MCF 10A (cell line): ENCODE measurements around the gene PRLH. TPM values are rescaled to one million over a fixed set of nuclear protein-coding genes. Genes with fewer than 3 reads are reported as not detected.

Experiments
- BruUV-seq: library from RNA; stranded (reverse); fragments of 400-500 nt; replicated peaks from 2 replicates; lab custom pipeline; 2021; lab: Mats Ljungman, UMichigan
- CTCF ChIA-PET: fragments of 300-600 bp; sonication (Branson Sonifier 250); formaldehyde crosslinking; extraction: SDS; loops from one replicate; lab custom pipeline; 2021; ENCODE audit warnings: antibody characterized with exemption, inconsistent platforms; lab: Yijun Ruan, JAX
- POLR2A ChIA-PET: fragments of 300-600, 350-650 bp; sonication (Branson Sonifier 250); formaldehyde crosslinking; extraction: SDS; loops from one replicate; lab custom pipeline; 2020; ENCODE audit warnings: antibody characterized with exemption, inconsistent platforms; lab: Yijun Ruan, JAX
- DNase-seq: peaks from one replicate; pipeline ENCODE4 v3.0.0-alpha.2; 2018; ENCODE audit not compliant: unreplicated experiment
- H3K27ac Mint-ChIP-seq: one replicate; pipeline ENCODE4 v1.8.0; 2022; ENCODE audit warnings: mild to moderate bottlenecking, low read depth, mixed read lengths; ENCODE audit not compliant: unreplicated experiment
- H3K27me3 Mint-ChIP-seq: one replicate; pipeline ENCODE4 v1.8.0; 2022; ENCODE audit warnings: mixed read lengths; ENCODE audit not compliant: insufficient read depth, unreplicated experiment
- H3K36me3 Mint-ChIP-seq: one replicate; pipeline ENCODE4 v1.8.0; 2022; ENCODE audit warnings: mild to moderate bottlenecking, moderate library complexity, mixed read lengths; ENCODE audit not compliant: insufficient read depth, unreplicated experiment
- H3K4me1 Mint-ChIP-seq: one replicate; pipeline ENCODE4 v1.8.0; 2022; ENCODE audit warnings: mixed read lengths; ENCODE audit not compliant: insufficient read depth, unreplicated experiment
- H3K4me3 Mint-ChIP-seq: one replicate; pipeline ENCODE4 v1.8.0; 2022; ENCODE audit warnings: mild to moderate bottlenecking, moderate library complexity, mixed read lengths; ENCODE audit not compliant: unreplicated experiment
- H3K9me3 Mint-ChIP-seq: one replicate; pipeline ENCODE4 v1.8.0; 2022; ENCODE audit warnings: mixed read lengths; ENCODE audit not compliant: unreplicated experiment
- intact Hi-C: fragments of 100-400 bp; cut with micrococcal nuclease; formaldehyde crosslinking; loops from 2 replicates; pipeline ENCODE4 v1.14.1; 2022
- total RNA-seq: library from RNA; stranded (reverse); gene quantifications from 2 replicates; pipeline ENCODE4 v1.2.3, GENCODE V29; 2022
- TF ChIP-seq, protein P1 (sequence below): fragments of 200-600 bp; IDR thresholded peaks from one replicate; pipeline ENCODE4 v1.8.0; 2022; ENCODE audit warnings: antibody characterized with exemption, mild to moderate bottlenecking; ENCODE audit not compliant: unreplicated experiment

Gene PRLH
- total RNA-seq, 1 experiment from 2014 or later: not detected

DNA sequence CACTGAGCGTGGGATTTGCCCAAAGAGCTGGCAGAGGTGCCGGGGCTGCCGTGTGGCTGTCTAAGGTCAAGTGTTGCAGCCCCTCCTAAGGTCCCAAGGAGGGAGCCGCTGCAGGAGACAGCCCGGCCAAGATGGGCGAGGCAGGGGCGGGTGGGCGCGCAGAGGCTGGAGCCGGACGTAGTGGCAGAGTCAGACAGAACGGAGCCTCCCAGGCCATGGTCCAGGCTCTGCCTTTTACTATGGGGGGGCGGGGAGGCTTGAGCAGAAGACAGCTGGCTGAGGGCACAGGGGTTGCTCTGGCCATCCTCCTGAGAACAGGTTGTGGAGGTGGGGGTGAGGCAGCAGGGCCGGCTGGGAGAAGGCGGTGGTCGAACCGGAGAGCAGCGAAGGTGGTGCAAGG, 27.5 kb upstream of the PRLH start:
- ChIA-PET POLR2A (interaction anchor here (1.5 kb wide), 1 partner anchor 10 kb away, joined by 8 read pairs; no protein-coding TSS in a partner anchor), CTCF (interaction anchor here (1.3 kb wide), 1 partner anchor 33 kb away, joined by 4 read pairs; no protein-coding TSS in a partner anchor)
- H3K27ac Mint-ChIP-seq: no peak overlapping the region
- H3K9me3 Mint-ChIP-seq: no peaks in the 10 kb centered on the region
- DNase-seq: no peak
- BruUV-seq: no TSS peak
- no peaks in the 10 kb centered on the region for H3K36me3 Mint-ChIP-seq
- peaks cover 10% of the 10 kb centered on the region for H3K4me1 Mint-ChIP-seq
- TF ChIP-seq, protein P1, sequence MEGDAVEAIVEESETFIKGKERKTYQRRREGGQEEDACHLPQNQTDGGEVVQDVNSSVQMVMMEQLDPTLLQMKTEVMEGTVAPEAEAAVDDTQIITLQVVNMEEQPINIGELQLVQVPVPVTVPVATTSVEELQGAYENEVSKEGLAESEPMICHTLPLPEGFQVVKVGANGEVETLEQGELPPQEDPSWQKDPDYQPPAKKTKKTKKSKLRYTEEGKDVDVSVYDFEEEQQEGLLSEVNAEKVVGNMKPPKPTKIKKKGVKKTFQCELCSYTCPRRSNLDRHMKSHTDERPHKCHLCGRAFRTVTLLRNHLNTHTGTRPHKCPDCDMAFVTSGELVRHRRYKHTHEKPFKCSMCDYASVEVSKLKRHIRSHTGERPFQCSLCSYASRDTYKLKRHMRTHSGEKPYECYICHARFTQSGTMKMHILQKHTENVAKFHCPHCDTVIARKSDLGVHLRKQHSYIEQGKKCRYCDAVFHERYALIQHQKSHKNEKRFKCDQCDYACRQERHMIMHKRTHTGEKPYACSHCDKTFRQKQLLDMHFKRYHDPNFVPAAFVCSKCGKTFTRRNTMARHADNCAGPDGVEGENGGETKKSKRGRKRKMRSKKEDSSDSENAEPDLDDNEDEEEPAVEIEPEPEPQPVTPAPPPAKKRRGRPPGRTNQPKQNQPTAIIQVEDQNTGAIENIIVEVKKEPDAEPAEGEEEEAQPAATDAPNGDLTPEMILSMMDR: no peak
- H3K27me3 Mint-ChIP-seq: no peaks in the 10 kb centered on the region
- no peak overlapping the region for H3K4me3 Mint-ChIP-seq
- intact Hi-C loops: no loop called here

- no TSS peak for BruUV-seq
- no peak for DNase-seq
- no peaks in the 10 kb centered on the region for H3K36me3 Mint-ChIP-seq
- TF ChIP-seq, protein P1: no peak
- ChIA-PET CTCF (interaction anchor here (1.5 to 2.3 kb wide), 2 partner anchors 27 to 33 kb away, joined by 7 to 10 read pairs; no protein-coding TSS in a partner anchor), POLR2A (interaction anchor here (0.6 to 1.5 kb wide), 2 partner anchors 9 to 16 kb away, joined by 3 to 8 read pairs; no protein-coding TSS in a partner anchor)
- peaks cover 10% of the 10 kb centered on the region for H3K4me1 Mint-ChIP-seq
- H3K27me3 Mint-ChIP-seq: no peaks in the 10 kb centered on the region
- no peak overlapping the region for H3K27ac Mint-ChIP-seq
- H3K9me3 Mint-ChIP-seq: no peaks in the 10 kb centered on the region
- no peak overlapping the region for H3K4me3 Mint-ChIP-seq
- intact Hi-C loops: no loop called here
Measured at GRCh38 chr2:237539681-237540080, 26.7 kb upstream of the PRLH start.

DNA sequence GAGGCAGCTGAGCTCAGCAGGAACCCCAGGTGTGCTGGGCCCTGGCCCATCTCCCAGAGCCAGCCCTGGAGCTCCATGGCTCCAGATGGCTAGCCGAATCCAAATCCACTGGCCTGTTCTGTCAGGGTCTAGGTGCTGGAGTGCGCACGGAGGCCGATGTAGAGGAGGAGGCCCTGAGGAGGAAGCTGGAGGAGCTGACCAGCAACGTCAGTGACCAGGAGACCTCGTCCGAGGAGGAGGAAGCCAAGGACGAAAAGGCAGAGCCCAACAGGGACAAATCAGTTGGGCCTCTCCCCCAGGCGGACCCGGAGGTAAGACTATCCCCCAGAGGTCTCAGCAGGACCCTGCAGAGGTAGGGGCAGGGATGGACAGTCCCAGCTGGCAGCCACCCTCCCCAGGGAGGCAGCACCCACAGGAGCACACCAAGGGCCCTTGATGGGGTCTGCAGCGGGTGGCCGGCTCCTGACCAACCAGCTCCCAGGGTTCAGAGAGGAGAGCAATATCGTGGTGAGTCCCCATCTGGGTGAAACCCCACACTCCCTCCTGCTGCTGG, 26.1 kb upstream of the PRLH start:
- peaks cover 10% of the 10 kb centered on the region for H3K4me1 Mint-ChIP-seq
- H3K27ac Mint-ChIP-seq: no peak overlapping the region
- no peaks in the 10 kb centered on the region for H3K9me3 Mint-ChIP-seq
- intact Hi-C loops: no loop called here
- no peaks in the 10 kb centered on the region for H3K36me3 Mint-ChIP-seq
- no peak overlapping the region for H3K4me3 Mint-ChIP-seq
- no peaks in the 10 kb centered on the region for H3K27me3 Mint-ChIP-seq
- TF ChIP-seq, protein P1: no peak
- DNase-seq: no peak
- ChIA-PET CTCF (interaction anchor here (0.8 to 2.3 kb wide), 3 partner anchors 15 to 32 kb away, joined by 3 to 10 read pairs (median 7); no protein-coding TSS in a partner anchor), POLR2A (interaction anchor here (0.6 to 1.5 kb wide), 4 partner anchors 8 to 19 kb away, joined by 3 to 8 read pairs (median 3); no protein-coding TSS in a partner anchor)
- BruUV-seq: no TSS peak

DNA sequence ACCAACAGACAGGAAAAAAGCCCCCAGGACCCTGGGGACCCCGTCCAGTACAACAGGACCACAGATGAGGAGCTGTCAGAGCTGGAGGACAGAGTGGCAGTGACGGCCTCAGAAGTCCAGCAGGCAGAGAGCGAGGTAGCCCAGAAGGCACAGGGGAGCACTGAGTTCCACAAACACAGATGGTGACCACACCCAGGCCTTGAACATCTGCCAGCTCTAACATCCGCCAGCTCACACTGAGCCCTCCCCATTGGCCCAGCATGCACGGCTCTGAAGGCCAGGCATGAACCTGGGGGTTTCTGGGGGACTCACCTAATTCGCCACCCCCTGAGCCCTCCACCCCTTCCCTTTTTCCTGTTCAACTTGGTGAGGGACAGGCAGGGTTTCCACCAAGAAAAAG, 25.6 kb upstream of the PRLH start:
- POLR2A ChIA-PET: interaction anchor here (0.8 to 1.2 kb wide), 2 partner anchors 18 kb away, joined by 3 read pairs; no protein-coding TSS in a partner anchor
- CTCF ChIA-PET: interaction anchor here (0.8 to 2.3 kb wide), 4 partner anchors 15 to 32 kb away, joined by 3 to 10 read pairs (median 6); no protein-coding TSS in a partner anchor
- no TSS peak for BruUV-seq
- intact Hi-C loops: no loop called here
- H3K27ac Mint-ChIP-seq: no peak overlapping the region
- H3K36me3 Mint-ChIP-seq: no peaks in the 10 kb centered on the region
- no peaks in the 10 kb centered on the region for H3K27me3 Mint-ChIP-seq
- peak; percentile 71 for DNase-seq
- no peak overlapping the region for H3K4me3 Mint-ChIP-seq
- no peaks in the 10 kb centered on the region for H3K9me3 Mint-ChIP-seq
- TF ChIP-seq, protein P1: no peak
- H3K4me1 Mint-ChIP-seq: peaks cover 10% of the 10 kb centered on the region
